Activated CD4-positive, CD25-positive, alpha-beta regulatory T cell treated with anti-CD3 and anti-CD28 coated beads, Interleukin-2, amount 50 U/mL, for 72 hours (primary cell): ENCODE data around the gene BTF3.
"Not testable (repeated sequence)": the region's sequence is repeated elsewhere in the genome, so short reads cannot be mapped to it uniquely, and the experiment has no call there.

Experiments used
- DNase-seq: peaks from one replicate; pipeline ENCODE4 v3.0.0; 2021

The BTF3 gene

DNA sequence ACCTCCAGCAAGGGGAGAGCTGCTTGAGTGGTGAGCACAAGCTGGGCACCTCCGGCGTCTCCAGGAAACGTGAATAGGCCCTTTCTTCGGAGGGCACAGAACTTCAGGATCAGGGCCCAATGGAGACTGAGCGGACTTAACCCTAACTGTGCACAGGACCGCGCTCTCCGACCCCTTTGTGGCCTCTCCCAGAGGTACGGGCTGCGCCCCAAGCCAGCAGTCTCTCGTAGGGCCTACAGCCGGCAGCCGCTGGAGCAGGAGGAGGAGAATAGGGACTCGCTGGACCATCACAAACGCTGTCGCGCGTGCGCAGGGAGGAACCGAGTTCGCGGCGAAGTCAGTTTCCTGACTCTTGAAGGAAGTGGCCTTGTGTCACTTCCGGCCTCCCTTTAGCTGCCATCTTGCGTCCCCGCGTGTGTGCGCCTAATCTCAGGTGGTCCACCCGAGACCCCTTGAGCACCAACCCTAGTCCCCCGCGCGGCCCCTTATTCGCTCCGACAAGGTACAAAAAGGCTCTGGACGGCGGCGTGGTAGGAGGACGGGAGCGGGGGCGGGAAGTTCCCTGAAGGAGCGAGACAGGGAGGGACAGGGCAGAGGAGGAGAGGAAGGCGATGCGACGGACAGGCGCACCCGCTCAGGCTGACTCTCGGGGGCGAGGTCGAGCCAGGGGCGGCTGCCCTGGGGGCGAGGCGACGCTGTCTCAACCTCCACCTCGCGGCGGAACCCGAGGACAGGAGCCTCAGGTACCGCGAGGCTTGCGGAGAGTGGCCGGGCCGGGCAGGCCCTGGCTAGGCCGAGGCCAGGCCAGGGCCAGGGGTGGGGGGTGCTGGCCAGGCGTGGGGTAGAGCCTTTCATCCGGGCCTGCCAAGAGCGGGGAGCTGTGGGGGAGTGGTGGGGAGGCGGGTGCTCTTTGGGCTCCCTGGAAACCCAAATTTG is at the start of gene BTF3:
Gene BTF3 (plus strand): TSS at position 386 of the 936 bp plus-strand sequence. CDS start 226 bp downstream, at position 612.
- DNase-seq = peak; percentile 90

GRCh38 chr5:73448463-73449136 is 49.6 kb upstream of the BTF3 start, which contains the start of gene FOXD1:
Gene FOXD1 (minus strand): TSS chr5:73448777. CDS start chr5:73448362, 415 bp downstream.
- DNase-seq = peak; percentile 39

DNA sequence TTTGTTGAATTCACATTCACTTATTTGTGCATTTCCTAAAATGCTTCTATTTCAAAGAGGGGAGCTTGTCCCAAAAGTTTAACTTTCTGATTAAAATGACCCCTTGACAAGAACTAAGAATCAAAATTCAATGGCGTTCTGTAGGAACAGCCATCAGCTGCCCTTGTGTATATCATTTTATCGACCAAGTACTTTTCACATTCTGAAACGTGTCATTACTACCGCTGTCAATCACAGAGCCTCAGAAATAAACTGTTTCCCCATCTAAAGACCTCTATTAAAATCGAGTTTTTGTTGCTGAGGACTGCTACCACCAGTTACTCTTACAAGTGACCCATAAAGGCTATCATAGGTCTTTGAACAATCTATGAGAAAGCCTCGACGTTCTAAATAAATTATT is 48.1 kb upstream of the BTF3 start:
- DNase-seq = no peak

DNA sequence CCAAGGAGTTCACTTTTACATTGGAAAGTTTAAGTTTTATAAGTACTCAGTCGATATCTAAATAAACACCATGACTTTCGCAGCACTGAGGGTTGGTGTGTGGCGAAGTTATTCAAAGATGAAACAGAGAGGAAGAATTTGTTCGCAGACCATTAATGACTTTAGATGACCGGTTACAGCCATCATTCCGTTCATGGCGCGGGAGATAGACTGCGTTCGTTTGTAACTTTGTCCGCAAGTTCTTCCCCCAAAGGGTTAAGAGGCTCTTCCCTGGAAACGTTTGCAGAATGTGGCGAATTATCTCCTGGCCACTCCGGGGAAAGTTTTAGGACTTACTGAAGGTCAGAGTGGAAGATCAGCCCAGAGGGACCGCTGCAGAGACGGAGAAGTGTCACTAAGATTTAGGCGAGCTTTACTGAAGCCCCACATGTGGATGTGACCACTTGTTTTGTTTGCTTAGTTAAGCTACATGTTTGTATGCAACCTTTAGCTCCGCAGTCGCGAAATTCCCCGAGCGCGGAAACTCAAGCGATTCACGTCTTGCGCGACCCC is 47.5 kb upstream of the BTF3 start:
- DNase-seq = no peak

DNA sequence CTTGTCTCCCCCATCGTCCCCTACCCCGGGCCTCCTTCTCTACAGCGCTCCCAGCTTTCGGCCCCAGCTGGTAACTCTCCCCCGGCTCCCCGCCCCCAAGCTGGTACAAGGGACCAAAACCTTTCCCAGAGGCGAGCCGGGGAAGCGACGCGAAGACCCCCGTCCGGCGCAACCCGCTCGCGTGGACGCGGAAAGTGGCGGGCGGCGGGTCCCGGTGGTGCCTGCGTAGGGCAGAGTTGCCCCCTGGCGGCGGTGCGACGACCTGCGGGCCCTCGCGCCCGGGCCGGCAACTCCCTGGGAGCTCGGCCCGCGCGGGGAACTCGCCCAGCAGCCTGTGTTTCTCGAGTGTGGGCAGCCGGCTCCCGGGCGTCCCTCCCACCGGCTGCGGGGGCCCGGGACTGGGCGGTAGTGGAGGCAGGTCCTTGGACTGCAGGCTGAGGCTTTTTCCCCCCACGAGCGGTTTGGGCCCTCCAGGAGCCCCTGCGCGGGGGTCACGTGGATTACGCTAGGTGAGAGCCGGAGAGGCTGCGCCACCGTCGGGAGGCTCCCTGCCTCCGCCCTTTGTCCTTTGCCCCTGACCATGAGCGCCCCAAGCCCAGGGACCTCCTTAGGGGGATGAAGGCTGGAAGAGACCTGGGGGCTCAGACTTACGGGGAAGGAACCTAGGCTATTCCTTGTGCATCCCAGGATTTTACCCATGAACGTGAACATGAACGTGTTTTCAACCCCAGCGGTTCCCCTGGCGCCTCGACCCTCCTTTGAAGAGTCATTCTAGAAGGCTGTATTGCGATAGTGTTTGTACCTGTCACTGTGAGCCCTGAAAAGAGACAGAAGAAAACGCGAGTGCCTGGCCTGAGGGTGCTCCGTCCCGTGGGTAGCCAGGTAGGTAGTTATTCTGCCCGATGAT is 46.8 kb upstream of the BTF3 start:
- peak; percentile 68 for DNase-seq

DNA sequence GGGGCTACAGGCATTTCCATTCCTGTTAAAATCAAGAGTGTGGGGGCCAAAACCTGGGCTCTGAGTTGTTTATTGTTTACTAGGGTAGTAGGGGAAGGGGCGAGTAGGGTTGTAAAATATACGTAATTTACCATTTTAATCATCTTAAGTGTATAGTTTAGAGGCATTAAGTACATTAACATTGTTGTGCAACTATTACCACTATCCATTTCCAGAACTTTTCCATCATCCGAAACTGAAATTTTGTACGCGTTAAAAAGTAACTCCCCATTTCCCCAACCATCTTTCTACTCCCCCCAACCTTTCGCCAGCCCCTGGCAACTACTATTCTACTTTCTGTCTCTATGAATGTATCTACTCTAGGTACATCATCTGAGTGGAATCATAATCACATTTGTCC is 46.0 kb upstream of the BTF3 start:
- DNase-seq = no peak

DNA sequence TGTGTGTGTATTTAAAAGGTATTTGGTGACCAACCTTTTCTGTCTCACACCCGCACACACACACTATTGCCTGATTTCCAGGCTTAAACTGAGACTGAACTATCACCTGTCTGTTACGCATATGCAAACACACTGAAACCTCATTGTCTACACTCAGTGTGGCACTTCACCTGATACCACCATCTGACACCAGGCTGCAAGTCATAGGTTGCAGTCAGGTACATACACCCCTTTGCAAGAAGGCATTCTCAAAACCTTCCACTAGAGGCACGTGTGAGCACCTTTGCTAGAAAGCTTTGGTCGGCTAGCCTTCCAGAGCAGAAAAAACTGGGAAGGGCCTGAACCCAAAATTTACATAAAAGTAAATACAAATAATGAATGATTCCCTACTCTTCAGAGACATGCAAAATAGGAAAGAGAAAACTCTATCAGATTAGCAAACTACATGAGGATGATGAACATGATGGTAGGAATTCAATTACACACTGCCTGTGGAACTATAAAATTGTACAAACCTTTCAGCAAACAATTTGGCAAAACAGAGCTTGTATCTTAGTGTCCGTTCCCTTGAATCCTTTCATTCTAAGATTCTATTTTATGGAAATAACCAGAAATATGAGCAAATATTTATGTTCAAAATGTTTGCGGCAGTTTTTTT is 43.7 kb upstream of the BTF3 start:
- no peak for DNase-seq

GRCh38 chr5:73456462-73456861 is 41.8 kb upstream of the BTF3 start:
- DNase-seq = not testable (repeated sequence)

- no peak for DNase-seq
Measured at GRCh38 chr5:73459366-73459765, 38.9 kb upstream of the BTF3 start.

GRCh38 chr5:73460133-73460532 is 38.1 kb upstream of the BTF3 start:
- no peak for DNase-seq

GRCh38 chr5:73464016-73464745 is 34.1 kb upstream of the BTF3 start:
- DNase-seq = no peak

DNA sequence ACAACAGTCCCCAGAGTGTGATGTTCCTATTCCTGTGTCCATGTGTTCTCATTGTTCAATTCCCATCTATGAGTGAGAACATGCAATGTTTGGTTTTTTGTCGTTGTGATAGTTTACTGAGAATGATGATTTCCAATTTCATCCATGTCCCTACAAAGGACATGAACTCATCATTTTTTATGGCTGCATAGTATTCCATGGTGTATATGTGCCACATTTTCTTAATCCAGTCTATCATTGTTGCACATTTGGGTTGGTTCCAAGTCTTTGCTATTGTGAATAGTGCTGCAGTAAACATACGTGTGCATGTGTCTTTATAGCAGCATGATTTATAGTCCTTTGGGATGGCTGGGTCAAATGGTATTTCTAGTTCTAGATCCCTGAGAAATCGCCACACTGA is 29.6 kb upstream of the BTF3 start:
- DNase-seq = not testable (repeated sequence)

- no peak for DNase-seq
Measured at GRCh38 chr5:73469878-73470277, 28.4 kb upstream of the BTF3 start.

- no peak for DNase-seq
Measured at GRCh38 chr5:73471654-73472053, 26.6 kb upstream of the BTF3 start.

- DNase-seq = no peak
Measured at GRCh38 chr5:73472116-73472515, 26.1 kb upstream of the BTF3 start.

DNA sequence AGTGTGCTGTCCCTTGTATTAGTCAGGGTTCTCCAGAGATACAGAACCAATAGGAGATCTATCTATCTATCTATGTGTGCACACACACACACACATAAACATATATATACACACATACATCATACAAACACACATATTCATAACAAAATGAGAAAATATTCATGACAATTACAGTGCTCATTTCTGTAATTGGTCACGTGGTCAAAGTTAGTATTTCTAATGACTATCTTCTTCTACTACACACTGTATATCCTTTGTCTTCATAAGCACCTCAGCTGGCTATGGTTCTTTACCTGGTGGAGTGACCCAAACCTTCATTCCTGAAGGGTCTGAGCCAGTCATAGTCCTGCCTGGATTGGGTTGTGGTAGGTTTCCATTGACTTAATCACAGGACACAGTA is 17.7 kb upstream of the BTF3 start:
- DNase-seq = no peak

- DNase-seq = no peak
Measured at GRCh38 chr5:73482383-73483136, 15.7 kb upstream of the BTF3 start.

GRCh38 chr5:73483676-73484075 is 14.6 kb upstream of the BTF3 start:
- no peak for DNase-seq

DNA sequence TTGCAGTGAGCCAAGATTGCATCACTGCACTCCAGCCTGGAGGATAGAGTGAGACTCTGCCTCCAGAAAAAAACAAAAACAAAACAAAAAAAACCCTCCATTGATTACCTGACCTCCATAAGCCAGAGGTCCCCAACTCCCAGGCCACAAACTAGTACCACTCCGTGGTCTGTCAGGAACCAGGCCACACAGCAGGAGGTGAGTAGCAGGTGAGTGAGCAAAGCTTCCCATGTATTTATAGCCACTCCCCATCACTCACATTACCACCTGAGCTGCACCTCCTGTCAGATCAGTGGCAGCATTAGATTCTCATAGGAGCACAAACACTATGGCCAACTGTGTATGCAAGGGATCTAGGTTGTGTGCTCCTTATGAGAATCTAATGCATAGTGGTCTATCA is 13.7 kb upstream of the BTF3 start:
- no peak for DNase-seq

DNA sequence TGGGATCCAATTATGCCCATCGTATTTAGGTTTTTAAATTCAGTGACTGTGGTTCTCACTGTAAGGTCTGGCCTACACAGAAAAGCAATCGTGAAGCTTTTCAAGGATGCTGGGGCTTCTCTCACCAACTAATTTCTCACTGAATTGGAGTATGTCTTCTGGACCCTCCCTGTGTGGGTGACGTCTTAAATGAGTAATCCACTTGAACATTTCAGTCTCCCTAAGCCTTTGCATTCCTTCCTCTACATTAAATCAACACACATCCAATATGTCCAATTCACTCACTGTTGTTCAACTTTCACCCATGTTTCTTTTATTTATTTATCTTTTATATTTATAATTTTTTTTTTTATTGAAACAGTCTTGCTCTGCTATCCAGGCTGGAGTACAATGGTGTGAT is 12.5 kb upstream of the BTF3 start:
- DNase-seq = no peak
